ENCODE measurements around the gene IGFBP7.

IGFBP7 gene

GRCh38 chr4:57109847-57110639 lies at the start of gene IGFBP7:
TSS of gene IGFBP7 (minus strand) at chr4:57110385. CDS start at chr4:57110351, 34 bp downstream.
- no peak for DNase-seq (ENCODE audit: low read depth)

- DNase-seq (ENCODE audit: low read depth) = no peak
These were observed 49.7 kb upstream of the IGFBP7 start for GRCh38 chr4:57159866-57160265.

- no peak for DNase-seq (ENCODE audit: low read depth)
These were observed 48.6 kb upstream of the IGFBP7 start for GRCh38 chr4:57158762-57159161.

- DNase-seq (ENCODE audit: low read depth) = no peak
These were observed 48.0 kb upstream of the IGFBP7 start for GRCh38 chr4:57158221-57158620.

GRCh38 chr4:57157596-57158137 lies 47.5 kb upstream of the IGFBP7 start:
- no peak for DNase-seq (ENCODE audit: low read depth)

GRCh38 chr4:57156242-57156990 lies 46.2 kb upstream of the IGFBP7 start:
- DNase-seq (ENCODE audit: low read depth) = no peak

GRCh38 chr4:57154926-57155325 lies 44.7 kb upstream of the IGFBP7 start:
- no peak for DNase-seq (ENCODE audit: low read depth)

- no peak for DNase-seq (ENCODE audit: low read depth)
These were observed 44.0 kb upstream of the IGFBP7 start for GRCh38 chr4:57154191-57154590.

- no peak for DNase-seq (ENCODE audit: low read depth)
These were observed 43.0 kb upstream of the IGFBP7 start for GRCh38 chr4:57153207-57153606.

- DNase-seq (ENCODE audit: low read depth) = no peak
These were observed 41.3 kb upstream of the IGFBP7 start for GRCh38 chr4:57151481-57151880.

GRCh38 chr4:57149833-57150232 lies 39.6 kb upstream of the IGFBP7 start:
- no peak for DNase-seq (ENCODE audit: low read depth)

- no peak for DNase-seq (ENCODE audit: low read depth)
These were observed 38.8 kb upstream of the IGFBP7 start for GRCh38 chr4:57148831-57149505.

GRCh38 chr4:57148177-57148576 lies 38.0 kb upstream of the IGFBP7 start:
- no peak for DNase-seq (ENCODE audit: low read depth)

- DNase-seq (ENCODE audit: low read depth) = no peak
These were observed 37.3 kb upstream of the IGFBP7 start for GRCh38 chr4:57147335-57148060.

- DNase-seq (ENCODE audit: low read depth) = no peak
These were observed 36.3 kb upstream of the IGFBP7 start for GRCh38 chr4:57146444-57146843.

GRCh38 chr4:57144466-57144865 lies 34.3 kb upstream of the IGFBP7 start:
- DNase-seq (ENCODE audit: low read depth) = no peak

- no peak for DNase-seq (ENCODE audit: low read depth)
These were observed 29.6 kb upstream of the IGFBP7 start for GRCh38 chr4:57139783-57140182.

GRCh38 chr4:57137261-57137660 lies 27.1 kb upstream of the IGFBP7 start:
- no peak for DNase-seq (ENCODE audit: low read depth)

GRCh38 chr4:57136281-57136680 lies 26.1 kb upstream of the IGFBP7 start:
- DNase-seq (ENCODE audit: low read depth) = no peak

GRCh38 chr4:57132743-57133137 lies 22.6 kb upstream of the IGFBP7 start:
- no peak for DNase-seq (ENCODE audit: low read depth)

- DNase-seq (ENCODE audit: low read depth) = no peak
These were observed 21.9 kb upstream of the IGFBP7 start for GRCh38 chr4:57131849-57132742.

All from activated T-cell treated with anti-CD3 and anti-CD28 coated beads for 48 hours (primary cell).